Measurements from ENCODE around the gene ROR2. TPM values are rescaled to one million over a fixed set of nuclear protein-coding genes. Genes with fewer than 3 reads are reported as not detected.
"Not testable (repeated sequence)": the region's sequence is repeated elsewhere in the genome, so short reads cannot be mapped to it uniquely, and the experiment has no call there.

Gene ROR2
- total RNA-seq, 2 experiments from 2014 or later: 0.08 to 0.14 TPM

DNA sequence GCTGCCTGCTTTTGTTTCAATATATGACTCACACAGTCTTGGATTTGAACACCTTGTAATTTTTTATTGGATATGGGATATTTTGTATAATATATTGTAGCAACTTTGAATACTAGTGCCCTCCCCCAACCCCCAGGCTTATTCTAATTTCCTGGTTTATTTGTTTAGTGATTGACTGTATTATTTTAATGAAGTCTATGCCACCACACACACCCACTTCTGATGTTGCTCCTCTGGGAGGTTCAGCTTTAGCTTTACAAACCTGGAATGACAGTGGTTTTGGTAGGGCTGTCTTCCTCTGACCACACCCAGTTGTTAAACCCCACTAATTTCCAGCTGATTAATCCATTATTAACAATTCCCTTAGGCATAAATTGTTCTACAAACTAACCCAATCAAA is 320.3 kb downstream of the ROR2 start:
- no peak for ATAC-seq (ENCODE audit: low read depth)
- Mint-ChIP-seq H3K4me3 (no peak overlapping the region), H3K9me3 (peaks cover 7% of the 10 kb centered on the region)

DNA sequence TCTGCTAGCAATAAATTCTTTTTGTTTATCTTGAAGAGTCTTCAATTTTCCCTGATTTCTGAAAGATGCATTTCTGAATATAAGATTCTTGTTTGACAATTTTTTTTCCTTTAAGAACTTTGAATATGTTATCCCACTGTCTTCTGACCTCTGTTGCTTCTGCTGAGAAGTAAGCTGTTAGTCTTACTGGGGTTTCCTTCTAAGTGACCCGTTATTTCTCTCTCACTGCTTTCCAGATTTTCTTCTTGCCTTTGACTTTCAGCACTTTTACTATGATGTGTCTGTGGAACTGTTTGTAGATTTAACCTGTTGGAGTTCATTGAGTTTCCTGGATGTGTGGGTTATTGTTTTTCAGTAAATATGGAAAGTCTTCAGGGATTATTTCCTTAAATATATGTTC is 321.1 kb downstream of the ROR2 start:
- ATAC-seq (ENCODE audit: low read depth) (no peak), DNase-seq (no peak)
- POLR2A ChIA-PET: no interaction called here
- no peaks in the 10 kb centered on the region for H3K36me3 Mint-ChIP-seq
- no peak overlapping the region for H3K27ac Mint-ChIP-seq
- H3K4me1 Mint-ChIP-seq: no peaks in the 10 kb centered on the region
- H3K27me3 Mint-ChIP-seq: peaks cover 32% of the 10 kb centered on the region
- H3K4me3 Mint-ChIP-seq: no peak overlapping the region
- peaks cover 7% of the 10 kb centered on the region for H3K9me3 Mint-ChIP-seq

More for the DNA sequence above, 320.3 kb downstream of the ROR2 start:
- Mint-ChIP-seq H3K27me3 (peaks cover 27% of the 10 kb centered on the region), H3K4me1 (no peaks in the 10 kb centered on the region), H3K27ac (no peak overlapping the region), H3K36me3 (no peaks in the 10 kb centered on the region)
- DNase-seq: no peak
- POLR2A ChIA-PET: no interaction called here

- Mint-ChIP-seq H3K4me1 (no peaks in the 10 kb centered on the region), H3K4me3 (no peak overlapping the region), H3K9me3 (peaks cover 6% of the 10 kb centered on the region), H3K36me3 (no peaks in the 10 kb centered on the region), H3K27me3 (peaks cover 49% of the 10 kb centered on the region), H3K27ac (no peak overlapping the region)
- DNase-seq (no peak), ATAC-seq (ENCODE audit: low read depth) (no peak)
- POLR2A ChIA-PET: no interaction called here
These were observed 324.7 kb downstream of the ROR2 start for GRCh38 chr9:91625331-91625730.

DNA sequence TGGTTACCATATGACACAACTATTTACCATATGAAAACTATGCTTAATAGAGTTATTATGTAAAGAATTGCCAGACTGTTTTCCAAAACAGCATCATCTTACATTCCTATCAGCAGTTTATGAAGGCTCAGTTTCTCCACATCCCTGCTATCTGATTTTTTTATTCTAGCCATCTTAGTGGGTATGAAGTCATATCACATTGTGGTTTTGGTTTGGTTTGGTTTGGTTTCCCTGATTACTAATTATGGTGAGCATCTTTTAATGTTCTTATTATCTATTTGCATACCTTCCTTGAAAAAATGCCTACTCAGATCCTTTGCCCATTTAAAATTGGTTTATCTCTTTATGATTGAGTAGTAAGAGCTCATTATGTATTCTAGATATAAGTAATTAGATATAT is 327.0 kb downstream of the ROR2 start:
- ATAC-seq (ENCODE audit: low read depth): no peak
- no peak overlapping the region for H3K4me3 Mint-ChIP-seq
- H3K27me3 Mint-ChIP-seq: peaks cover 53% of the 10 kb centered on the region
- H3K36me3 Mint-ChIP-seq: no peaks in the 10 kb centered on the region
- POLR2A ChIA-PET: no interaction called here
- no peaks in the 10 kb centered on the region for H3K4me1 Mint-ChIP-seq
- peaks cover 1% of the 10 kb centered on the region for H3K9me3 Mint-ChIP-seq
- no peak overlapping the region for H3K27ac Mint-ChIP-seq
- DNase-seq: no peak

GRCh38 chr9:91622121-91622520 is 327.9 kb downstream of the ROR2 start:
- H3K4me1 Mint-ChIP-seq, POLR2A ChIA-PET: not testable (repeated sequence)

GRCh38 chr9:91614044-91614443 is 336.0 kb downstream of the ROR2 start:
- H3K36me3 Mint-ChIP-seq; ATAC-seq (ENCODE audit: low read depth); H3K4me3 Mint-ChIP-seq; POLR2A ChIA-PET; H3K4me1 Mint-ChIP-seq; H3K9me3 Mint-ChIP-seq; DNase-seq; H3K27ac Mint-ChIP-seq: not testable (repeated sequence)
- H3K27me3 Mint-ChIP-seq: peaks cover 13% of the 10 kb centered on the region

More at GRCh38 chr9:91622121-91622520, 327.9 kb downstream of the ROR2 start:
- H3K27ac Mint-ChIP-seq; H3K36me3 Mint-ChIP-seq; ATAC-seq (ENCODE audit: low read depth); DNase-seq; H3K4me3 Mint-ChIP-seq; H3K9me3 Mint-ChIP-seq: not testable (repeated sequence)
- peaks cover 50% of the 10 kb centered on the region for H3K27me3 Mint-ChIP-seq

DNA sequence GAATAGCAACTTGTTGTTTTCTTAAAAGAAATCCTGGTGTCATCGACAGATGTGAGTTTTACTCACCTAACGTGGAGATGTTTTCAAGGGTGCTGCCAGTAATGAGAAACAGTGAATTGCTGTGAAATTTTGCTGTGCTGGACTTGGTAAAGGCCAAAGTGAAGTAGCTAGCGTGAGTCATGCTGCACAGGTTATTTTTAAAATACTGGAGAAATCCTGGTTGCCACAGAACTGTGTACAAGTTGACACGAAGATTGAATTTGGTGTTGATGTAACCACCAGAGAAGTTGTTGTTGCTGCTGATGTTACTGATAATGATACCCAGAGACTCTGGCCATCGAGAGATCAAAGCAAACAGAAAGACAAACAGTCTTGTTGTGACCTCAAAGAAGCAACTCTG is 338.4 kb downstream of the ROR2 start:
- ATAC-seq (ENCODE audit: low read depth) (no peak), DNase-seq (no peak)
- Mint-ChIP-seq H3K36me3 (no peaks in the 10 kb centered on the region), H3K4me3 (no peak overlapping the region), H3K9me3 (no peaks in the 10 kb centered on the region), H3K27me3 (peaks cover 15% of the 10 kb centered on the region), H3K27ac (no peak overlapping the region), H3K4me1 (no peaks in the 10 kb centered on the region)
- POLR2A ChIA-PET: no interaction called here

DNA sequence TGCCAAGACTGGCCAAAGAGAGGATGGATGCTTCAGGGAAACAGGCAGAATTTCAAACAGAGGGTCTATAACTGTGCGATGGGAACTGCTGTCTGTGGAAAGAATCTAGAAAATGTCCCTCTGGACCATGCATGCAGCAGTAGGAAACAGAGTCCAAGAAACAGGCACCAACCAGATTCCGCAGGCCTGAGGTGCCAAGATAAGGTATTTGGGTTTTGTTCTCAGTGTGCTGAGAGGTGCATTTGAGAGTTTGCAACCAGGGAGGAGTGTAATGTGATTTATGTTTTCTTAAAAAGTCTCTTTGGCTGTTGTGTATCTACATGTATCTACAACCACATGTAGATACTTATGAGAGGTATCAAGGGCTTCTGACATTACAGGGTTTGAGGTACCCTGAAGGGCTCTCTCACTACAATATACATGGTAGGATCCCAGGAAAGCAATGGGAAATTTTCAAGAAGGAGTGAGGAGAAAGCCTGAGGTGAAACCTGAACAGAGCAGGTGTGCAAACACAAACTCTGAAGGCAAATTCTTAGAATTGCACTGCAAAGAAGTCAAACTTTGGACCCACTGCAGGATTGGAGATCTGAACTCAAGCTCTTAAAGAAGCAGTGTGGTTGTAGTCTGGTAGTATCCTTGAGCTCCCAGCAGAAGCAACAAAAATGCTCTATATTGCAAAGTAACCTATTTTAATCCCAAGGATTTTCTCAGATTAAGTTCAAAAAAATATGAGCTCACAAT is 343.6 kb downstream of the ROR2 start:
- Mint-ChIP-seq H3K36me3 (no peaks in the 10 kb centered on the region), H3K9me3 (no peaks in the 10 kb centered on the region), H3K4me1 (no peaks in the 10 kb centered on the region), H3K4me3 (no peak overlapping the region), H3K27ac (no peak overlapping the region), H3K27me3 (peaks cover 24% of the 10 kb centered on the region)
- ATAC-seq (ENCODE audit: low read depth) (no peak), DNase-seq (no peak)
- POLR2A ChIA-PET: no interaction called here

GRCh38 chr9:91604451-91605179 is 345.4 kb downstream of the ROR2 start:
- POLR2A ChIA-PET: no interaction called here
- H3K36me3 Mint-ChIP-seq: no peaks in the 10 kb centered on the region
- ATAC-seq (ENCODE audit: low read depth) (no peak), DNase-seq (no peak)
- H3K27ac Mint-ChIP-seq: no peak overlapping the region
- H3K9me3 Mint-ChIP-seq: no peaks in the 10 kb centered on the region
- H3K4me3 Mint-ChIP-seq: no peak overlapping the region
- no peaks in the 10 kb centered on the region for H3K4me1 Mint-ChIP-seq
- H3K27me3 Mint-ChIP-seq: peaks cover 26% of the 10 kb centered on the region

GRCh38 chr9:91603932-91604331 is 346.1 kb downstream of the ROR2 start:
- no peak overlapping the region for H3K27ac Mint-ChIP-seq
- H3K36me3 Mint-ChIP-seq: no peaks in the 10 kb centered on the region
- DNase-seq (no peak), ATAC-seq (ENCODE audit: low read depth) (no peak)
- H3K4me1 Mint-ChIP-seq: no peaks in the 10 kb centered on the region
- no peaks in the 10 kb centered on the region for H3K9me3 Mint-ChIP-seq
- peaks cover 29% of the 10 kb centered on the region for H3K27me3 Mint-ChIP-seq
- no peak overlapping the region for H3K4me3 Mint-ChIP-seq
- POLR2A ChIA-PET: no interaction called here

GRCh38 chr9:91599564-91599963 is 350.5 kb downstream of the ROR2 start:
- Mint-ChIP-seq H3K9me3 (no peaks in the 10 kb centered on the region), H3K36me3 (no peaks in the 10 kb centered on the region), H3K4me3 (no peak overlapping the region), H3K27me3 (peaks cover 16% of the 10 kb centered on the region), H3K27ac (no peak overlapping the region), H3K4me1 (no peaks in the 10 kb centered on the region)
- POLR2A ChIA-PET: no interaction called here
- ATAC-seq (ENCODE audit: low read depth): no peak
- DNase-seq: no peak

GRCh38 chr9:91591627-91592026 is 358.4 kb downstream of the ROR2 start:
- H3K9me3 Mint-ChIP-seq: no peaks in the 10 kb centered on the region
- peaks cover 6% of the 10 kb centered on the region for H3K27me3 Mint-ChIP-seq
- DNase-seq (no peak), ATAC-seq (ENCODE audit: low read depth) (no peak)
- no peaks in the 10 kb centered on the region for H3K36me3 Mint-ChIP-seq
- POLR2A ChIA-PET: no interaction called here
- no peaks in the 10 kb centered on the region for H3K4me1 Mint-ChIP-seq
- H3K4me3 Mint-ChIP-seq: no peak overlapping the region
- H3K27ac Mint-ChIP-seq: no peak overlapping the region

DNA sequence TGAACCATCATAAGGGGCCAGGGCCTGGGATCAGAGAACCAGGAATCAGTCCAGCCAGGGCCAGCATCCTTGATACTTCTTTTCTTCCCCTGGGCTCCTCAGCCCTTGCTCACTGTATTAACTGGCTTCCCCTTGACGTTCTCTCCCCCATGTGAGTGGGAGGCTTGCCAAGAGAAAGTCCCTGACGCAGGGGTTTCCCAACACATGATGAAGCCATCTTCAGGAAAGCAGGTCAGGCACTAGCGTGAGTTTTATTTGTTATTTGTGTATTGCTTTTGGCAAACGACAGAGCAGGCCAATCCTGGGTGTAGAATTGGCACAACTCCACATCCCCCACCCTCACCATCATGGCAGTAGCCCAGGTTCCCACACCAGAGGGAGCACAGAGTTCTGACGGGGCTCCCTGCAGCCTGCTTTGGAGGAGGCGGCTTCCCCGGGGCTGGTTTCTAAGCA is 360.9 kb downstream of the ROR2 start:
- Mint-ChIP-seq H3K27me3 (peaks cover 4% of the 10 kb centered on the region), H3K9me3 (no peaks in the 10 kb centered on the region), H3K36me3 (no peaks in the 10 kb centered on the region), H3K4me3 (no peak overlapping the region), H3K4me1 (no peaks in the 10 kb centered on the region), H3K27ac (no peak overlapping the region)
- ATAC-seq (ENCODE audit: low read depth): no peak
- no peak for DNase-seq
- POLR2A ChIA-PET: no interaction called here

GRCh38 chr9:91586282-91586681 is 363.7 kb downstream of the ROR2 start:
- no peak overlapping the region for H3K27ac Mint-ChIP-seq
- POLR2A ChIA-PET: no interaction called here
- ATAC-seq (ENCODE audit: low read depth): no peak

More at GRCh38 chr9:91586282-91586681, 363.7 kb downstream of the ROR2 start:
- H3K9me3 Mint-ChIP-seq: no peaks in the 10 kb centered on the region
- DNase-seq: no peak
- H3K27me3 Mint-ChIP-seq: peaks cover 2% of the 10 kb centered on the region
- H3K4me1 Mint-ChIP-seq: no peaks in the 10 kb centered on the region
- no peak overlapping the region for H3K4me3 Mint-ChIP-seq
- H3K36me3 Mint-ChIP-seq: no peaks in the 10 kb centered on the region

Data from activated naive CD8-positive, alpha-beta T cell treated with anti-CD3 and anti-CD28 coated beads, Interleukin-2, amount 10 ng/mL, durations not matched to agents 7 days and 5 days (primary cell).